ENCODE results near the gene RCSD1. TPM values are rescaled to one million over a fixed set of nuclear protein-coding genes. Genes with fewer than 3 reads are reported as not detected.

The RCSD1 gene
- total RNA-seq, 1 donor from 2014 or later, result 39.5 TPM

DNA sequence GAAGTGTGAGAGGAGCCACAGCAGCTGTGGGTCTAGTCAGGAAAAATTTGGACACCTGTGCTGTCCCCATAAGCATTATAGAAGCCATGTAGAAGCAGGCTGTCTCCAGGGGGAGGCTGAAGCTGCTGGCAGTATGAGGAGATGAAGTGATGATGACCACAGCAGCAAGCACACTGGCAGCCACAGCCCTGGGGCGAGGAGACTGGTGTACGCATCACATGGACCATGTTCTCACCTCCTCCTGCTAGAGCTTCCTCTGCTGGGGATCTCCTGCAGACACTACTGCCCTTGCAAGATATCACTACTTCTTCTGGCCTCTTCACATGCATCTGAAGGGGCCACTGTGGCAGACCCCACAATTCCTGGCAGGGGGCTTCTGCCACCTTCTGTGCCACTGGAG, 42.7 kb upstream of the RCSD1 start:
- Mint-ChIP-seq H3K27me3 (ENCODE audit: unreplicated experiment) (peaks cover 2% of the 10 kb centered on the region), H3K36me3 (ENCODE audit: low read depth, unreplicated experiment) (no peaks in the 10 kb centered on the region), H3K4me1 (ENCODE audit: unreplicated experiment) (no peaks in the 10 kb centered on the region), H3K9me3 (ENCODE audit: unreplicated experiment) (no peaks in the 10 kb centered on the region), H3K27ac (ENCODE audit: unreplicated experiment) (no peak overlapping the region), H3K4me3 (ENCODE audit: unreplicated experiment) (no peak overlapping the region)
- TF ChIP-seq, protein P1, sequence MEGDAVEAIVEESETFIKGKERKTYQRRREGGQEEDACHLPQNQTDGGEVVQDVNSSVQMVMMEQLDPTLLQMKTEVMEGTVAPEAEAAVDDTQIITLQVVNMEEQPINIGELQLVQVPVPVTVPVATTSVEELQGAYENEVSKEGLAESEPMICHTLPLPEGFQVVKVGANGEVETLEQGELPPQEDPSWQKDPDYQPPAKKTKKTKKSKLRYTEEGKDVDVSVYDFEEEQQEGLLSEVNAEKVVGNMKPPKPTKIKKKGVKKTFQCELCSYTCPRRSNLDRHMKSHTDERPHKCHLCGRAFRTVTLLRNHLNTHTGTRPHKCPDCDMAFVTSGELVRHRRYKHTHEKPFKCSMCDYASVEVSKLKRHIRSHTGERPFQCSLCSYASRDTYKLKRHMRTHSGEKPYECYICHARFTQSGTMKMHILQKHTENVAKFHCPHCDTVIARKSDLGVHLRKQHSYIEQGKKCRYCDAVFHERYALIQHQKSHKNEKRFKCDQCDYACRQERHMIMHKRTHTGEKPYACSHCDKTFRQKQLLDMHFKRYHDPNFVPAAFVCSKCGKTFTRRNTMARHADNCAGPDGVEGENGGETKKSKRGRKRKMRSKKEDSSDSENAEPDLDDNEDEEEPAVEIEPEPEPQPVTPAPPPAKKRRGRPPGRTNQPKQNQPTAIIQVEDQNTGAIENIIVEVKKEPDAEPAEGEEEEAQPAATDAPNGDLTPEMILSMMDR (IDR thresholded peaks at IDR 0.05; ENCODE audit: unreplicated experiment), result no peak
- DNase-seq (ENCODE audit: low spot score), result no peak

DNA sequence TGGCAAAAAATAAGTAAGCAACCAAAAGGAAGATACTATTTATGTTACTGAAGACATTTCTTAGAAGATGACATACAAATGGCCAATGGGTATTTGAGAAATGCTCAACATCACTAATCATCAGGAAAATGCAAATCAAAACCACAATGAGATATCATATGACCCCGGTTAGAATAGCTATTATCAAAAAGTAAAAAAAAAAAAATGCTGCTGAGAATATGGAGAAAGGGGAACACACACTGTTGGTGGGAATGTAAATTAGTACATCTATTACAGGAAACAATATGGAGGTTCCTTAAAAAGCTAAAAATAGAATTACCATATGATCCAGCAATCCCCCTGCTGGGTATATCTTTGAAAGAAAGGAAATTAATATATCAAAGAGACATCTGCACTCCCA, 42.2 kb upstream of the RCSD1 start:
- H3K9me3 Mint-ChIP-seq (ENCODE audit: unreplicated experiment), result no peaks in the 10 kb centered on the region
- H3K4me3 Mint-ChIP-seq (ENCODE audit: unreplicated experiment), result no peak overlapping the region
- H3K27ac Mint-ChIP-seq (ENCODE audit: unreplicated experiment), result no peak overlapping the region
- no peaks in the 10 kb centered on the region for H3K36me3 Mint-ChIP-seq (ENCODE audit: low read depth, unreplicated experiment)
- peaks cover 2% of the 10 kb centered on the region for H3K27me3 Mint-ChIP-seq (ENCODE audit: unreplicated experiment)
- no peaks in the 10 kb centered on the region for H3K4me1 Mint-ChIP-seq (ENCODE audit: unreplicated experiment)
- TF ChIP-seq, protein P1 (IDR thresholded peaks at IDR 0.05; ENCODE audit: unreplicated experiment), result no peak
- DNase-seq (ENCODE audit: low spot score), result no peak

DNA sequence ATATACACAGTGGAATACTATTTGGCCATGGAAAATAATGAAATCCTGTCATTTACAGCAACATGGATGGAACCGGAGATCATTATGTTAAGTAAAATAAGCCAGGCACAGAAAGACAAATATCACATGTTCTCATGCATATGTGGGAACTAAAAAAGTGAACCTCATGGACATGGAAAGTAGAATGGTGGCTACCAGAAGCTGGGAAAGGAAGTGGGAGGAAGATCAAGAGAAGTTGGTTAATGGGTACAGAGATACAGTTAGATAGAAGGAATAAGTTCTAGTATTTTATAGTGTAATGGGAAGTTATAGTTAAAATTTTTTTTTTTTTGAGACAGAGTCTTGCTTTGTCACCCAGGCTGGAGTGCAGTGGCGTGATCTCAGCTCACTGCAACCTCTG, 41.7 kb upstream of the RCSD1 start:
- Mint-ChIP-seq H3K36me3 (ENCODE audit: low read depth, unreplicated experiment) (no peaks in the 10 kb centered on the region), H3K27me3 (ENCODE audit: unreplicated experiment) (peaks cover 2% of the 10 kb centered on the region), H3K4me1 (ENCODE audit: unreplicated experiment) (no peaks in the 10 kb centered on the region), H3K4me3 (ENCODE audit: unreplicated experiment) (no peak overlapping the region), H3K27ac (ENCODE audit: unreplicated experiment) (no peak overlapping the region), H3K9me3 (ENCODE audit: unreplicated experiment) (no peaks in the 10 kb centered on the region)
- TF ChIP-seq, protein P1 (IDR thresholded peaks at IDR 0.05; ENCODE audit: unreplicated experiment), result no peak
- no peak for DNase-seq (ENCODE audit: low spot score)

DNA sequence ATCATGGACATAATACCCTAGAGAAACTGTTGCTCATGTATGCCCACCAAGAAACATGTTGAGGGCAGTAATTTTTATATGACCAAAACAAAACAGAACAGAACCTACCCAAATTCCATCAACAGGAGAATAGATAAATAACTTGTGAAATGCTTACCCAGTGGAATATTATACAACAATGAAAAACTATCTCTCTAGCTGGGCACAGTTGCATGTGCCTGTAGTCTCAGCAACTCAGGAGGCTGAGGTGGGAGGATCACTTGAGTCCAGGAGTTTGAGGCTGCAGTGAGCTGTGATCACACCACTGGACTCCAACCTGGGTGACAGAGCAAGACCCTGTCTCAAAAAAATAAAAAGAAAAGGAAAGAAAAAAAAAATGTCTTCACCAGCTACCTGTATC, 37.6 kb upstream of the RCSD1 start:
- TF ChIP-seq, protein P1 (IDR thresholded peaks at IDR 0.05; ENCODE audit: unreplicated experiment), result no peak
- peaks cover 6% of the 10 kb centered on the region for H3K36me3 Mint-ChIP-seq (ENCODE audit: low read depth, unreplicated experiment)
- H3K4me1 Mint-ChIP-seq (ENCODE audit: unreplicated experiment), result no peaks in the 10 kb centered on the region
- H3K9me3 Mint-ChIP-seq (ENCODE audit: unreplicated experiment), result no peaks in the 10 kb centered on the region
- no peak overlapping the region for H3K27ac Mint-ChIP-seq (ENCODE audit: unreplicated experiment)
- DNase-seq (ENCODE audit: low spot score), result no peak
- H3K27me3 Mint-ChIP-seq (ENCODE audit: unreplicated experiment), result peaks cover 2% of the 10 kb centered on the region
- no peak overlapping the region for H3K4me3 Mint-ChIP-seq (ENCODE audit: unreplicated experiment)

DNA sequence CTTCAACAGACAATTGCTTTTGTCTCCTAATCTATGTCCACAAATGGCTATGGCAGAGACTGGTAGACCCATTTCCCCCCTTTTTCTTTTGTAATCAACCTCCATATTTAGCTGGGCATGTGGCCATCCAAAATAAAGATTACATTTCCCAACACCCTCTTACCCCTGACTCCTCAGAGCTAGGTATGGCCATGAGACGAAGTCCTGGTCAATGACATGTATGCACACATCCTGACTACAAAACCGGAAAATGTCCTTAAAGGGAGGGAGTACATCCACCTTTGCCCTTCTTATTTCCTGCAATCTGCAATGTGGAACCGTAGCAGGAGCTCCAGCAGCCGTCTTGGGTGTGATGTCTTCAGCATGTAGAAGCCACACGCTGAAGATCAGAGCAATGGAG, 36.2 kb upstream of the RCSD1 start:
- H3K4me1 Mint-ChIP-seq (ENCODE audit: unreplicated experiment), result peaks cover 3% of the 10 kb centered on the region
- TF ChIP-seq, protein P1 (IDR thresholded peaks at IDR 0.05; ENCODE audit: unreplicated experiment), result no peak
- peaks cover 6% of the 10 kb centered on the region for H3K36me3 Mint-ChIP-seq (ENCODE audit: low read depth, unreplicated experiment)
- no peaks in the 10 kb centered on the region for H3K9me3 Mint-ChIP-seq (ENCODE audit: unreplicated experiment)
- H3K27me3 Mint-ChIP-seq (ENCODE audit: unreplicated experiment), result no peaks in the 10 kb centered on the region
- no peak overlapping the region for H3K4me3 Mint-ChIP-seq (ENCODE audit: unreplicated experiment)
- DNase-seq (ENCODE audit: low spot score), result no peak
- no peak overlapping the region for H3K27ac Mint-ChIP-seq (ENCODE audit: unreplicated experiment)

All from endothelial cell (in vitro differentiated cells).